Prostate gland (tissue), 2 donors: ENCODE results near the gene RNF17. TPM values are rescaled to one million over a fixed set of nuclear protein-coding genes. Genes with fewer than 3 reads are reported as not detected.

Experiments
- DNase-seq: peaks from one replicate; pipeline ENCODE4 v3.0.0-alpha.2; 2019; ENCODE audit warnings: low spot score
- H3K27ac ChIP-seq, 2 donors: fragments of 200-600 bp; sonication (generic); 2 replicates each; pipeline ENCODE4 v1.5.1; 2017 to 2019
- H3K27me3 ChIP-seq: fragments of 200-600 bp; sonication (generic); replicated peaks from 2 replicates; pipeline ENCODE4 v1.5.1; 2019; ENCODE audit not compliant: insufficient read depth
- H3K36me3 ChIP-seq, 2 donors: fragments of 200-600 bp; sonication (generic); 1 replicate in 1 of 2; 2 replicates in 1 of 2; pipeline versions ENCODE4 v1.5.1 to v1.8.1; 2017 to 2019
- H3K4me1 ChIP-seq: fragments of 200-600 bp; sonication (generic); replicated peaks from 2 replicates; pipeline ENCODE4 v1.5.1; 2019
- H3K4me3 ChIP-seq, 2 donors: fragments of 200-600 bp; sonication (generic); 2 replicates each; pipeline ENCODE4 v1.5.1; 2017 to 2019
- H3K9me3 ChIP-seq: fragments of 200-600 bp; sonication (generic); 2 replicates; pipeline ENCODE4 v1.5.1; 2017
- CTCF ChIP-seq, 4 experiments: fragments of 200-600 bp in 2 of 4; fragments of 450-650 bp in 2 of 4; sonication (generic) in 2 of 4; IDR thresholded peaks; 1 replicate in 3 of 4; 2 replicates in 1 of 4; pipeline ENCODE4 v1.5.1; 2016 to 2019; ENCODE audit warnings: antibody characterized with exemption in 4 of 4, mild to moderate bottlenecking in 2 of 4, moderate library complexity in 2 of 4
- POLR2A ChIP-seq: fragments of 450-650 bp; IDR thresholded peaks from one replicate; pipeline ENCODE4 v1.6.1; 2016; ENCODE audit warnings: antibody characterized with exemption, mild to moderate bottlenecking
- POLR2AphosphoS5 ChIP-seq: sonication (generic); formaldehyde crosslinking; IDR thresholded peaks from one replicate; pipeline ENCODE4 v1.6.1; 2017; ENCODE audit warnings: antibody characterized with exemption
- WGBS: methylation state at CpG from one replicate; pipeline ENCODE4 v1.1.5; 2018; 5-methylcytosine and 5-hydroxymethylcytosine counted together
- intact Hi-C: fragments of 100-400 bp; cut with DNase I; formaldehyde crosslinking; loops from one replicate; pipeline ENCODE4 v1.14.2; 2022
- total RNA-seq, 2 donors: library from RNA; depleted of rRNA; stranded (reverse); fragments of >200 nt; gene quantifications; one replicate each; pipeline ENCODE4 v1.1.0, GENCODE V29; 2016

The RNF17 gene
- total RNA-seq, 2 donors from 2014 or later, result 16.4 TPM; not detected in 1

DNA sequence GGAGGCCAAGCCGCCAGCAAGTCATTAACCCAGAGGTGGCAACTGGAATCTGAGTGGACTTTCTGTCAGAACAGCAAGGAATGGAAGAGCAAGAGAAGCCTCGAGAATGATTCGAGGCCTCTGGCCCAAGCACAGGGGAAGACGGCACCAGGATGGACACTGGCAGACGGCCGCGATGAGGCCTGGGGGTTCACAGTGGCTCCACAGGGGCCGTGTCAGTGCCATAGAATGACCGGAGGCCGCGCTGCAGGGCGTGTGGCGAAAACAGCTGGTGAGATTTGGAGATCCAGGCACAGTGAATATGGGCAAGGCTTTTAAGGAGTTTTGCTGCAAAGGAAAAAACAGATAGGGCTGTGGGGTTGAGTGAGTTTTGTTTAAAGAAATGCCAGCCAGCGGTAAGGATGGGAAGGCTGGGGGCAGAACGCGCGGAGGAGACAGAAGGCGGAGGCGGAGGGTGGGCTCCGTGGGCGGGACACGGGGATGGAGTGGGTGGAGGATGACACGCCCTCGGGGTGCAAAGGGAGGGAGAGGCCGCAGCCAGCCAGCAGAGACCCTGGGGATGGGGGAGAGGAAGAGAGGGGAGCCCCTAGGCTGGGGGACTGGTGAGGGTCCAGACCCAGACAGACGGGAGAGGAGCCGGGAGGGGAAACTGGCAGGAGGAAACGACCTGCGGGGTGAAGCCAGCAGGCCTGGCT is 130.5 kb downstream of the RNF17 start:
- no peak for DNase-seq
- H3K36me3 ChIP-seq, result no peaks in the 10 kb centered on the region
- WGBS, result 94% methylated on average over 29 of the region's 29 CpGs
- TF ChIP-seq POLR2A (no peak), POLR2AphosphoS5 (no peak)
- no peaks in the 10 kb centered on the region for H3K9me3 ChIP-seq
- no peak overlapping the region for H3K4me3 ChIP-seq
- H3K4me1 ChIP-seq, result no peaks in the 10 kb centered on the region
- intact Hi-C loops, result no loop called here
- H3K27ac ChIP-seq, result no peak overlapping the region
- H3K27me3 ChIP-seq, result no peaks in the 10 kb centered on the region

GRCh38 chr13:24894972-24895300 is 131.0 kb downstream of the RNF17 start:
- DNase-seq, result no peak
- intact Hi-C loops, result no loop called here
- Histone ChIP-seq H3K27me3 (no peaks in the 10 kb centered on the region), H3K27ac (no peak overlapping the region), H3K4me1 (no peaks in the 10 kb centered on the region), H3K9me3 (no peaks in the 10 kb centered on the region), H3K4me3 (no peak overlapping the region), H3K36me3 (no peaks in the 10 kb centered on the region)
- 86% methylated on average over 27 of the region's 28 CpGs for WGBS
- TF ChIP-seq CTCF (IDR thresholded peaks at IDR 0.05) (no peak), POLR2AphosphoS5 (no peak), POLR2A (no peak)

DNA sequence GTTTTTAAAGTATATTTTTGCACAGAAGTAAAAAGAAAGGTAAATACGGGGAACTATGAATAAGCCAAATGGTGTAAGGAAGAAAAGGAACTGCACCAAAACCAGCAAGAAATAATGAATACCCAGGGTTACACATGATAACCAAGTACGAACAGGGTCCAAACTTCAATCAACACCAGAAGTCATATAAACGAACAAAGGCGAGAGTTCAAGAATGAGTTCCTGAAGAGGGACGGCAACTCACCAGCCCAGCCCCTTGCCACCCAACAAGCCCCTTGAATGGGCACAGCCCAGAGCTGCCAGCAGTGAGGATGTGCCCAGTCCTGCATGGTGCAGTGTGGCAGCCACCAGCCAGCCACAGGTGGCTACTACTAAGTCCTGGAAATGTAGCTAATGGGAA is 132.1 kb downstream of the RNF17 start:
- H3K9me3 ChIP-seq, result no peaks in the 10 kb centered on the region
- TF ChIP-seq POLR2A, result no peak
- no peak for TF ChIP-seq CTCF (IDR thresholded peaks at IDR 0.05)
- no peak for TF ChIP-seq POLR2AphosphoS5
- H3K27ac ChIP-seq, result no peak overlapping the region
- no peaks in the 10 kb centered on the region for H3K4me1 ChIP-seq
- no peaks in the 10 kb centered on the region for H3K36me3 ChIP-seq
- H3K4me3 ChIP-seq, result no peak overlapping the region
- H3K27me3 ChIP-seq, result no peaks in the 10 kb centered on the region
- intact Hi-C loops, result no loop called here
- no peak for DNase-seq
- 94% methylated on average over 5 of the region's 5 CpGs for WGBS

DNA sequence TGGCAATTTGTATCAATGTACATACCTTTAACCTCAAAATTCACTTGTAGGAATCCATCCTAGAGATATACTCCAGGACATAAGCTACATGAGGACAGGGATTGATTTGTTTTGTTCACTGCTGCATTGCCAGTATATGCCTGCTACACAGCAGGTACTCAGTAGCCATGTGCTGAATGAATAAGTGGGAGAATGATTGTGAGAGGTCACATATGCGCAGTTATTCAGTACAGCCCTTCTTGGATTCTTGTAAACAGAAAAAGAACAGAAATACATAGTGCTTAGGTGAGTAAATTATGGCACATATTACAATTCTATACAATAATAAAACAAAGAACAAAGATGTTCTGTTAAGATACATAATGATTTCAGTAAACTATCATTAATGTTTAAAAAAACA is 133.3 kb downstream of the RNF17 start:
- Histone ChIP-seq H3K27ac (no peak overlapping the region), H3K4me1 (no peaks in the 10 kb centered on the region), H3K36me3 (no peaks in the 10 kb centered on the region), H3K9me3 (no peaks in the 10 kb centered on the region), H3K4me3 (no peak overlapping the region), H3K27me3 (no peaks in the 10 kb centered on the region)
- WGBS, result 97% methylated on average over 1 of the region's 1 CpG
- intact Hi-C loops, result no loop called here
- no peak for TF ChIP-seq POLR2A
- no peak for TF ChIP-seq CTCF (IDR thresholded peaks at IDR 0.05)
- TF ChIP-seq POLR2AphosphoS5, result no peak
- no peak for DNase-seq

GRCh38 chr13:24899601-24900000 is 135.6 kb downstream of the RNF17 start:
- intact Hi-C loops, result no loop called here
- no peaks in the 10 kb centered on the region for H3K9me3 ChIP-seq
- 96% methylated on average over 5 of the region's 5 CpGs for WGBS
- H3K4me1 ChIP-seq, result no peaks in the 10 kb centered on the region
- H3K4me3 ChIP-seq, result no peak overlapping the region
- H3K27ac ChIP-seq, result no peak overlapping the region
- H3K36me3 ChIP-seq, result no peaks in the 10 kb centered on the region
- no peak for DNase-seq
- TF ChIP-seq POLR2A (no peak), POLR2AphosphoS5 (no peak), CTCF (IDR thresholded peaks at IDR 0.05) (no peak)
- H3K27me3 ChIP-seq, result no peaks in the 10 kb centered on the region
